NAMALWA (cell line): ENCODE results near the gene ATP6V1F.

Experiments
- DNase-seq: peaks from one replicate; pipeline ENCODE4 v3.0.0-alpha.2; 2015; ENCODE audit warnings: low spot score

The ATP6V1F gene

DNA sequence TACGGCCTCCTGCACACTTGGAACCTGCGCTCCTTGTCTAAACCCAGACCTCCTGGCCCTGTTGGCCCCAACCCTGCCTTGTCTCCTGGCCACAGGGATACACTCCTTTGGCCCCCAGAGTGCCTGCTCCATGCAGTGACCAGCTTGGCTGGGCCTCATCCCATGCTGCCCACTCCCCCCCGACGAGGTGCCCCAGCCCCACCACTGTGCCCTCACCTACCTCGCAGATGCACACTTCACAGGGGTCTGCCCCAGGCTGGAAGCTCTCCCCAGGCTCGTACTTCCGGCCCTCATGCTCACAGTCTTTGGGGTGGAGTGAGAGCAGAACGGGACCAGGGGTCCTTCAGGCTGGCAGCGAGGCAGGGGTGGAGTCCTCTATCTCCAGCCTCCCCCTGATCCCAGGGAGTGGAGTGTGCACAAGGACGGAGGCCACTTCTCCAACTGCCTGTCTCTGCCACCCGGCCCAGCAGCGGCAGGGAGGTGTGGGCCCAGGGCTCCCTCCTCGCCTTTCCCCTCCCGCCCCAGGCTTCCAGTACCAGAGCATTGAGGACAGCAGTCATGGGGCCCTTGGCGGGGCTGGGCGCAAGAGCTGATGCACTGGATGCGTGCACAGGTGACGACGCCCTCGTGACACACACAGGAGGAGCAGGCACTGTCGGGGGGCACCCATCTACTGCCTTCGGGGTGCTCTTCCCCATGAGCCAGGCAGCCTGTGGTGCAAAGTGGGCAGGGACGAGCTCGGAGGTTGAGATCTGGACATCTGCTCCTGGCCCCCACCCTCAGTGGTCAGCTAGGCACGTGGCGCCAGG, 22.1 kb downstream of the ATP6V1F start:
- no peak for DNase-seq

DNA sequence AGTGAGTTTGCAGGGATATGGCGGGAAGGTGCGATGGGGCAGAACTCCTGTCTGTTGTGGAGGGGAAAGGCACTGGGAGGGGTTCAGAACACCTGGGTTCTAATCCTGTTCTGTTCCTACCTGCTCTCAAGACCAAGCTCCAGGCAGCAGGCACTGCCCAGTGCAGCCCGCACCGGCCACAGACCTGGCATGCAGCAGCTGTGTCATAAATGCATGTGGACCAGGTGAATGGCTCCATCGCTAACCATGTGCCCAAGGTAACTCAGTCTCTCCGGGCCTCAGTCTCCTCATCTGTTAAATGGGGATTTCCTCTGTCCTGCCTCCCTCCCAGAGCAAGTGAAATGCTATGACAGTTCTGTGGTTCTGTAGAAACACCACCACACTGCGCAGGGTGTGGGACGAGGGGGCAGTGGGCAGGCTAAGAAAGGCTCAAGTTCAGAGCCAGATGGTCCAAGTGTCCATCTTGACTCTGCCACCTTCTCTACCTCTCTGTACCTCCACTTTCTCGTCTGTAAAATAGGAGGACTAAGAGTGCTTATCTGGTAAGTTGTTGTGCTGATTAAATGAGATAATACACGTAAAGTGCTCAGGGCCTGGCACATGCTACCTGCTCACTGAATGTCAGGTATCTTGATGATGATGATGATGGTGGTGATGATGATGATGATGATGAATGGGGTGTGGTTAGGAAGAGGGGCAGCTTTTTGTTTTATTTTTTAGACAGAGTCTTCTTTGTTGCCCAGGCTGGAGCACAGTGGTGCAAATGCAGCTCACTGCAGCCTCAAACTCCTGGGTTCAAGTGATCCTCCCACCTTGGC, 22.9 kb downstream of the ATP6V1F start:
- DNase-seq = no peak

DNA sequence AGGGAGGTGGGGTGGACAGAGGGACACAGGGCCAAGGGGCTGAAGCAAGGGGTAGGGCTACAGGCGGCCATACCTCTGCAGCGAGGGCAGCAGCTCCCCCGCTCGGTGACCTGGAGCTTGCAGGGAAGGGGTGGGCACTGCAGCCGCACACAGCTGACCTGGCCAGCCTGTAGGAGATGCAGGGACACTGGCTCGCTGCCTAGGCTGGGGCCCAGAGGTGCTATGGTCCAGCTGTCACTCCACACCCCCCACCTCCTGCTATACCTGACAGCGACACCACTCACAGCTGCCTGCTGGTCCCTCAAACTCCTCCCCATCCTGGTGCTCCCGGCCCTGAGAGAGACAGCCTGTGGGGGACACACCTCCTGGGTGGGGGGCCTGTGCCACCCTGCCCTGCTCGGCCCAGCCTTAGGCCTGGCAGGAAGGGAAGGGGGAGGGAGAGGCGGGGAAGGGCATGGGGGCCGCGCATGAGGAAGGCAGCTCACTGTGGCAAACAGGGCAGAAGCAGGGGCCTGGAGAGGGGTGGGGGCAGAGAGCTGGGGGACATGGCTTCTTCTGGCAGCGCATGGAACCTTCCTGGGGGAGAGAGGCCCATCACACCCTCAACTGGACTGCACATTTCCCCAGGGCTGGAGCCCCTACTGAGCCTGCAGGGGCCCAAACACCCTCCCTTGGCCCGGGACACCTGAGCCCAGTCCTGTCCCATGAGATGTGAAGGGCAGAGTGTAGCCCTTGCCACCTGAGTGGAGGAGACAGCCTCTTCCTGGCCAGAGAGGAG, 23.9 kb downstream of the ATP6V1F start:
- DNase-seq = no peak

DNA sequence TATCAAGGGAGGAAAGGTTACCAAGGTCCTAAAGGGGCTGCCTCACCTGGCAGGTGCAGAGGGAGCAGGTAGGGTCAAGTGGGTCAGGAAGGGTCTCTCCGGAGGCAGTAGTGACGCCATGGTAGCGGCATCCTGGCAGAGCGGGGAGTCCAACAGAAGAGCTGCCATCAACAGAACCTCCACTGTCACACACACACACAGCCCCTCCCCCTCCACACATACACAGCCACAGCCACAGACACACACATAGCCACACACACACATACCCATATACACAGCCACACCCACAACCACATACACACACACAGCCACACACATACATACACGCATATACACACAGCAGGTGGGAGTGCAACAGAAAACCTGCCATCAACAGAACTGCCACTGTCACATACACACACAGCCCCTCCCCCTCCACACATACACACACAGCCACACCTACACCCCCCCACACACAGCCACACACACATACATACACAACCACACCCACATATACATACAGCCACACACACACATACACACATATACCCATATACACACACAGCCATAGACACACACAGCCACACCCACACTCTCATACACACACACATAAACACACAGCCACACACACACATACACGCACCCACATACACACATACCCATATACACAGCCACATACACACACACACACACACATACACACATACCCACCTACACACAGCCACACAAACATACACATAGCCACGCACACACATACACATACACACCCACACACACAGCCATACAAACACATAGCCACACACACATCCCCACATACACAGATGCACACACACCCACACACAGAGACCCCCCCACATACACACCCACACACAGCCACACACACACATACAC, 24.7 kb downstream of the ATP6V1F start:
- no peak for DNase-seq

DNA sequence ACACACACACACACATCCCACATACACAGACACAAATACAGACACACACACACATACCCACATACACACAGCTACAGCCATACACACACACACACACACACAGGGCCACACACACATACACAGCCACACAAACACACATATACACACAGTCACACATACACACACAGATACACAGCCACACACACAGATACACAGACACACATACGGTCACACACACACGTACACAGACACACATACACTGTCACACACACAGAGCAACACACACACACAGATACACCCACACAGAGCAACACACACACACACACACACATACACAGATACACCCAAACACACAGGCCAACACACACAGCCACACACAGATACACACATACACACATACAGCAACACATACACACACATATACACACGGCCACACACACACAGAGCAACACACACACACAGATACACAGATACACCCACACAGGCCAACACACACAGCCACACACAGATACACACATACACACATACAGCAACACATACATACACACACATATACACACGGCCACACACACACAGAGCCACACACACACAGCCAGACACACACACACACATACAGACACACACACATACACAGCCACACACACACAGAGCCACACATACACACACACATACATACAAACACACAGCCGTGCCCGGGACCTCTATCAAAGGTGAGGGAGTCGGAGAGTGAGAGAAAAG, 25.5 kb downstream of the ATP6V1F start:
- DNase-seq = no peak

DNA sequence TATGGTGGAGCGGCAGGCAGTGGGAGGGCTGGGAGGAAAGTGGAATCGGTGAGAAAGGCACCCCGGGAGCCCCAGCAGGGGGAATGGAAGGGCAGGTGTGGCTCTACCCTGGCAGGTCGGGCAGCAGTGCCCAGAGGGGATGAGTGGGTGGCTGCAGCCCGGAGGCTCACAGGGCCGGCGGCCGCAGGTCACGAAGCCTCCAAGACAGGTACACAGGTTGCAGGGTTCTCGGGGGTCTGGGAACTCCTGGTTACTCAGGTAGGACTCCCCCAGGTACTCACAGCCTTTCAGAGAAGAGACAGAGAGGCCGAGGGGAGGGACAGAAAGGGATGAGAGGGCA, 26.1 kb downstream of the ATP6V1F start:
- DNase-seq = no peak

DNA sequence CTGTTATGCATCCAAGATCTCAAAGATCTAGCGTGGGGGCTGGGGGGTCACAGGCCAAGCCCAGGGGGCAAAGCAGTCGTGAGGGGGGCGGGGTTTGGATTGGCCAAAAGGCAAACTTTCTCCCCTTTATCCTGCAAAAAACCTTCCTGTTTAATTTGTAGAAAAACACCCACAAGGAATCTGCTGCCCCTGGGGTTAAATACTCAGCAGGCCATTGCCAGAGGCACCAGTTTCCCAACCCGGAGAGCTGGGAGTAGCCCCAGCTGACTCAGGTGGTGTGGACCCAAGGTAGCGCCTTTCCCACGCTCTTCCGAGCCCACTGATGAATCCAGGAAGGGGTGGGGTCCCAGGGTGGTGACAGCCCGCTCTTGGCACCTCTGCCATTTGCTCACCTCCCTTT, 26.5 kb downstream of the ATP6V1F start:
- DNase-seq = no peak

DNA sequence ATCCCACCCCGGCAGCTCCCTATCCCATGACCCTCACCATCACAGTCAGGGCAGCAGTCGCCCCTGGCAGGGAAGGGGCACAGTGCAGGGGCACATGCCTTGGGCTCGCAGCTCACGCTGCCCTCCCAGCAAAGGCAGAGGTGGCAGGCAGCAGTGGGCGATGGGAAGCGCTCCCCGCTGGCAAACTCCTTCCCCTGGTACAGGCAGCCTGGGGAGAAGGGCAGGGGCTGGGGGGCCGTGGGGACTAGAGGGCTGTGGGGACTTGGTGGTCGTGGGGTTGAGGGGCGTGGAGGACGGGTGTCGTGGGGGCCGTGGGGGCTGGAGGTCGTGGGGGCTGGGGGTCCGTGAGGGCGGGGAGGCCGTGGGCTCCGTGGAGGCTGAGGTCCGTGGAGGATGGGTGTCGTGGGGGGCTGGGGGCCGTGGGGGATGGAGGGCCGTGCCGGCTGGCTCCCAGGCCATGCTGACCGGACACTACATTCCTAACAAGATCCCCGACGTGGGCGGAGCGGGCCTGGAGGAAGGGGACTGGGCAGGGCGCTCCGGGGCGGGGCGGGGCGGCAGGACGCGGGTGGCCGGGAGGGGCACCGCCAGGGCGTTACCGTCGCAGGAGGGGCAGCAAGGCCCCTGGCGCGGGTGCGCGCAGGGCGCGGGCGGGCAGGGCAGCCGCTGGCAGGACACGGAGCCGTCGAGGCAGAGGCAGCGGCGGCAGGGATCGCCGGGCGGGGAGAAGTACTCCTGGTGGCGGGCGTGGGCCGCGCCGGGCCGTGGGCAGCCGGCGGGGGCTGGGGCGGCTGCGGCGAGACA, 27.9 kb downstream of the ATP6V1F start:
- DNase-seq = no peak

DNA sequence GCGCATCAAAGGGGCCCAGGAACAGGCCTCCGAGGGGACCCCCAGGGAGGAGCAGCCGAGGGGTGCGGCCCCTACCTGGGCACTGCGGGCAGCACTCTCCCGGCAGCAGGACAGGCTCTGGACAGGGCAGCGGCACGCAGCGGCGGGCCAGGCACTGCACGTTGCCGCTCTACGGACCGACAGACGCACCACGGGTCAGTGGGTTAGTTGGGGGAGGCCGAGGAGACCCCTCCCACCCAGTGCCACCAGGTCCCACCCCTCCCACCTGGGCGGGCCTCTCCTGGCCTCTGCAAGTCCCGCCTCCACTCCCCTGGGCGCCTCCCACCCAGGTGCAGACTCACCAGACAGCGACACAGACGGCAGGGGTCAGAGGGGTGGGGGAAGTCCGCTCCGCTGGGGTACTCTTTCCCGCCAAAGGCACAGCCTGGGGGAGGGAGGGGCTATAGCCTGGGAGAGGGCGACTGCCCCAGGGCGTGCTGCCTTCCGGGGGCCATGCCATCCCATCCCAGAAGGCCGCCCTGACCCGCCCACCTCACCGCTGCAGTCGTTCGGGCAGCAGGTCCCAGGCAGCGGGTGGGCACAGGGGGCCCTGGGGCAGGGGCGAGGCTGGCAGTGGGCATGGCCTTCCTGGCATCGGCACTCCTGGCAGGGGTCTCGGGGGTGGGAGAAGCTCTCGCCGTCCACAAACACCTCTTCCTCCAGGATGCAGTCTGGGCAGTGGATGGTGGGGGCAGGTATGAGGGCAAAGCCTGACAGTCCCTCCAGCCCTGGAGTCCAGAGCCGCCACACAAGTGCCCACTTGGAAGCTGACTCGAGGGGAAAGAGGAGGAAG, 28.7 kb downstream of the ATP6V1F start:
- DNase-seq = peak; percentile 37

DNA sequence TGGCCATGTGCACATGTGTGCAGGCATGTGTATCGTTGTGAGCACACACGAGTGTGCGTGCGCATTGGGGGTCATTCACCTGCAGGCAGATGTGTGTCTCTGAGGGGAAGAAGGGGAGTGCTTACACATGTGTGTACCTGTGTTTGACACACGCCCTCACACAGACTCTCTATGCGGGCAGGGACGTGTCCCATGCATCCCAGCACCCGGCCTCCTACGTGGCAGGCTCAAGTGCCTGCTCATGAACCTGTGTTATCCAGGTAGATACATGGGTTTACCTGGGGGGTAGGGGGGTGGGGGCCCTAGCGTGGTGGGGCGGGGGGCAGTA, 29.2 kb downstream of the ATP6V1F start:
- DNase-seq = no peak

DNA sequence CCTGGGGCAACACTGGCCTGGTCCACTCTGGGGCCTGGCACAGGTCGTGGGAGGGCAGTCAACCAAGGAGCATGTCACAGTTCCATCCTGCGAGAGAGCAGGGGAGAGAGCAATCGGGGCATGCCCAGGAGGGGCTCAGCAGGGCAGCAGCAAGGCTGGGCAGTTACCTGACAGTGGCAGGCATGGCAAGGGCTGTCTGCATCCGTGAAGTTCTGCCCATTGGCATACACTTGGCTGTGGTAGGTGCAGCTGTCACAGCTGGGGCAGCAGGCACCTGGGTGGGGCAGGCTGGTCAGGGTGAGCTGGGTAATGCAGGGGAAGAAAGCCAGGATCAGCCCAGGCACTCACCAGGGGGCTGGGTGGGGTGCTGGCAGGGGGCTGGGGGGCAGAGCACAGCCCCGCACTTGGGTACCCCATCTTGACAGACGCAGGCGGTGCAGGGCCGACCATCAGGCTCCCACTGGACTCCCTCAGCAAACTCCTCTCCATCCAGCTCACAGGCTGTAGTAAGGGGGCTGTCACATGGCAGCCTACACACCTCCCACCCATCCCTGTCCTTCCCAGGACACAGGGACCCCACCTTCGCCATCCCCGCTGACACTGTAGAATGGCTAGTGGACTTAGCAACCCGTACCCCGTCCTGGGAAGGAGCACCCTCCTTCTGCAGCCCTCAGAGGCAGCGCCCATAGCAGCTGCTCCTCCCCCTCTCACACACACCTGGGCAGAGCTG, 30.0 kb downstream of the ATP6V1F start:
- no peak for DNase-seq

DNA sequence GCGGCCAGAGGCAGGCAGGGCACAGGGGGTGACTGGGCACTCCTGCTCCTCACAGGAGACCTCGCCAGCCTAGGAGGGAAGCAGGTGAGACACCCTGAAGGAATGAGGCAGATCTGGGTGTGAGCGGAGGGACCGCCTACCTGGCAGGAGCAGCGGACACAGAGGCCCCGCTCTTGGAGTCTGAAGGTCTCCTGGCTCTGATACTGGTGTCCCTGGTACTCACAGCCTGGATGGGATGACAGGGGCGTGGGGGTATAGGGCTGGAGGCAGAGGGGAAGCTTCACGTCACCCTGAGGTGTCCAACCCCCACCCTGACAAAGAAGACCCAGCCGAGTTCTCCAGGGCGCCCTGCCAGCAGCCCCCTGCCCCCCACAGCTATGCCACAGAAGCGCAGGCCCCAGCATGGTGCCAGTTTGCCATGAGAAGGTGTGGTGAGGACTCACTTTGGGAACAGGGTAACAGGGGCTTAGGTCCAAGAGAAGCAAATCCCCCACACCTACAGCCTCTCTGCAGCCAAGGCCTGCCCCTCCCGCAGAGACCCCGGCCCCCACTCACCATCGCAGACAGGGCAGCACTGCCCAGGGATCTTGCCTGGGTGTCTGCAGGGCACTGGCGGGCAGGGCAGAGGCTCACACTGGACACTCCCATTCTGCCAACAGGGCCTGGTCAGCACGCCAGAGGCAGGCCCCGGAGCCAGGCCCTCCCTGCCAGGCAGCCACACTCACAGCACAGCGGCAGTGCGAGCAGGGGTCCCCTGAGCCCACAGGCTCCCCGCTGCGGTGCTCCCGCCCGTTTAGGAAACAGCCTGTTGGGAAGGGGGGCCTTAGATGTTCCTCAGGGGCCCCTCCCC, 30.8 kb downstream of the ATP6V1F start:
- no peak for DNase-seq

DNA sequence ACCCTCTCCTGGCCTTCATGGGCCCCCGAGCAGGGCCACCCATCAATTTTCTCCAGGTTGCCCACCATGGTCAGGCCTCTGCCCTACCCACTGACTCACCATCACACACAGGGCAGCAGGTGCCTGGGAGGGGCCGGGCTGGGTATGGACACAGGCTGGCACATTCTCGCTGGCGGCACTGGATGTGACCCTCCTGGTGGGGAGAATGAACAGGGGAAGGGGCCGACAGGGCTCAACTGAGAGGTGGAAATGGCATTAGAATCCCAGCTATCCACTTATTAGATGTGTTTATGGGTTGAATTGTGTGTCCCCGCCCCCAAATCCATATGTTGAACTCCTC, 31.4 kb downstream of the ATP6V1F start:
- no peak for DNase-seq

DNA sequence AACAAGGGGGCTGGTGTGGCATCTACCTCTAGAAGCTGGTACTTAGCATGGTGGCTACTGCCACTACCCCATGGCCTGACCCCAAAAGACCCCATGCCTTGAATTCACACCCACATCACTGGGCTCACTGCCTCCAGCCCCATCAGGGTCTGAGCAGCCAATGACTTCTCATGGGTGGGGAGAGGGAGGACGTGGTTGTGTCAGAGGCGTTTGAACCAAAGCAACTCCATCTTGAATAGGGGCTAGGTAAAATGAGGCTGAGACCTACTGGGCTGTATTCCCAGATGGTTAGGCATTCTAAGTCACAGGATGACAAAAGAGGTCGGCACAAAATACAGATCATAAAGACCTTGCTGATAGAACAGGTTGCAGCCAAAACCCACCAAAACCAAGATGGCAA, 32.7 kb downstream of the ATP6V1F start:
- DNase-seq = no peak

DNA sequence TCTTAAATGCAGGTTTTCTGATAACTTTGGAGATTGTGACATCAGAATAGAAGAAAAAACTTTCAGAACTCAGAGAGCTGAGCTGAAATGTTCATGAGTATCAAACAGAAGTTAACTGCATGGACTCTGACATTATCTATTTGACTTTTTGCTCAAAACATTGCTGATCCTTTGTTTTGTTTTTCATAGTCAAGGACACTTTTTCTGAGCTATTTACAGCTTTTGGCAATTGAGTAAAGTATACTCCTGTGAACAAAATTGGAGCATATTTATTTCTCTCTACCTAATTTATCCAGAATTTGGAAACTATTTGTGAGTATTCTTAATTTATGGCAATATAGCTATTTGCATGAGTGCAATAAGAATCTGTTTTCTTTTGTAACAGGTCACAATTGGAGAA, 36.7 kb downstream of the ATP6V1F start:
- DNase-seq = peak; percentile 51

DNA sequence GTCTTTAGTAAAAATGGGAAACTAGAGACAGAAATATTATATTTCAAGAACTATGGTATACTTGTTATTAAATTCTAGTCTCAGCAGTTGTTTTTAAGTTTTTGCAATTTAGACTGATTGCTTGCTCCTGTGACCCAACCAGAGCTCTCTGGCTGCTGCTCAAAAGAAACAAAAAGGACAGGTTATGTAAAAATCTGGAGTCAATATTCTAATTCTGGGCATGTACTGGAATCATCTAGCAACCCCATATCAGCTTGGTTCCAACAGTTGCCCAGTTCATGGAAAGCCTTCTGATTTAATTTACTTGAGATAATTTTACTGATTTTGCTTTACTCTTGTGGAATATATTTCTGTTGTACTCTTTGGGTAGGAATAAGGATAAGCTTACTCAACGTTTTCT, 37.6 kb downstream of the ATP6V1F start:
- no peak for DNase-seq

DNA sequence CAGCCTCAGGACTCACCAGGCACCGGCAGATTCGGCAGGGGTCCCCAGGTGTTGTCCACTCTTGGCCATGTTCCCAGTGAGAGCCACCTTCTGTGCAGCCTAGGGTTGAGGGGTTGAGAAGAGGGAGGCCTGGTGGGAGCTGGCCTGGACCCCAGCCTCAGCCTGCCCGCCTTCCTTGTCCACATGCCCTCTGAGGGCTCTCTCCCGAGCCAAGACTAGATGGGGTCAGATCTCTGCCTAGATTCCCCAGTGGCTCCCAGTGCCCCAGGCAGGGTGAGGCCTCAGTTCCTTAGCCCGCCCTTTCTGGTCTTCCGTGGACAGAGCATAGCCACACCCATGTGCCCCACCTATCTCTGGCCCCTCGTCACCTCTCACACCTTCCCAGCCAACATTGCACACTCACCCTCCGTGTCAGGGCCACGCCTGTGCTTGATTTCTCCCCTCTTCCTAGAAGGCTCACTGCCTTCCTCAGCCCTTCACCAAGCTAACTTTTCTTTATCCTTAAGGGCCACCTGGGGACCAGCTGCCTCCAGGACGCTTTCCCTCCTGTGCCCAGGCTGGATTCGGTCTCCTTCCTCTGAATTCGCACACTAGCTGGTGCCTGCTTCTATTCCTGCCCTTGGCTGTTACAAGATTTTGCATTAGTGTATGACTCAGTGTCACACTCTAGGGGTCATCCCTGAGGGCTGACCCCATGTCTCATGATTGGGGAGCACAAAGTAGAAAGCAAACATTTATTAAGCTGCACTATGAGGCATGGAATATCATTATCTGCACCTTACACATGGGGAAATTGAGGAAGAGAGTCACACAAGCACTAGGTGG, 40.3 kb downstream of the ATP6V1F start:
- no peak for DNase-seq
